Ishikawa (cell line): ENCODE data around the gene CCDC15.

ENCODE experiments used
- CREB1 ChIP-seq: IDR thresholded peaks from 2 replicates; pipeline ENCODE4 v1.6.1; 2012; ENCODE audit warnings: low read depth
- EGR1 ChIP-seq: IDR thresholded peaks from 2 replicates; pipeline ENCODE4 v1.6.1; 2012
- EP300 ChIP-seq: IDR thresholded peaks from 2 replicates; pipeline ENCODE4 v1.6.1; 2012; ENCODE audit warnings: borderline replicate concordance
- FOXM1 ChIP-seq: IDR thresholded peaks from 2 replicates; pipeline ENCODE4 v1.6.1; 2012; ENCODE audit warnings: low read depth, borderline replicate concordance
- MAX ChIP-seq: IDR thresholded peaks from 2 replicates; pipeline ENCODE4 v1.6.1; 2012
- NFIC ChIP-seq: IDR thresholded peaks from 2 replicates; pipeline ENCODE4 v1.6.1; 2012
- RAD21 ChIP-seq: IDR thresholded peaks from 2 replicates; pipeline ENCODE4 v1.6.1; 2012; ENCODE audit warnings: low read depth
- REST ChIP-seq: IDR thresholded peaks from 2 replicates; pipeline ENCODE4 v1.6.1; 2012; ENCODE audit warnings: low read depth, mild to moderate bottlenecking
- TAF1 ChIP-seq: IDR thresholded peaks from 2 replicates; pipeline ENCODE4 v1.6.1; 2012; ENCODE audit warnings: low read depth, mild to moderate bottlenecking
- TCF12 ChIP-seq: IDR thresholded peaks from 2 replicates; pipeline ENCODE4 v1.6.1; 2012; ENCODE audit warnings: low read depth
- TEAD4 ChIP-seq: IDR thresholded peaks from 2 replicates; pipeline ENCODE4 v1.6.1; 2012
- YY1 ChIP-seq: IDR thresholded peaks from 2 replicates; pipeline ENCODE4 v1.6.1; 2012; ENCODE audit warnings: low read depth

- TF ChIP-seq TAF1 (no peak), EP300 (no peak), YY1 (no peak), MAX (no peak), NFIC (no peak), TCF12 (no peak), RAD21 (no peak), EGR1 (no peak), REST (no peak), CREB1 (no peak), FOXM1 (no peak), TEAD4 (no peak)
These were observed 19.0 kb upstream of the CCDC15 start for GRCh38 chr11:124934862-124935547.
